Left ventricle myocardium inferior (tissue), 1 donor: ENCODE measurements around the gene ARAP1. TPM values are rescaled to one million over a fixed set of nuclear protein-coding genes. Genes with fewer than 3 reads are reported as not detected.

ENCODE experiments used
- DNase-seq: peaks from one replicate; pipeline ENCODE4 v3.0.0-alpha.2; 2020
- H3K27ac ChIP-seq: fragments of 200-600 bp; replicated peaks from 2 replicates; pipeline ENCODE4 v1.8.0; 2021
- H3K27me3 ChIP-seq: fragments of 200-600 bp; 2 replicates; pipeline ENCODE4 v1.8.0; 2021; ENCODE audit warnings: low read depth
- H3K36me3 ChIP-seq: fragments of 200-600 bp; 2 replicates; pipeline ENCODE4 v1.8.0; 2021
- H3K4me1 ChIP-seq: fragments of 200-600 bp; 2 replicates; pipeline ENCODE4 v1.8.0; 2021
- H3K4me3 ChIP-seq: fragments of 200-600 bp; 2 replicates; pipeline ENCODE4 v1.8.0; 2021; ENCODE audit warnings: mild to moderate bottlenecking, moderate library complexity
- H3K9me3 ChIP-seq: fragments of 200-600 bp; replicated peaks from 2 replicates; pipeline ENCODE4 v1.8.0; 2021
- intact Hi-C: fragments of 100-400 bp; cut with micrococcal nuclease; formaldehyde crosslinking; loops from one replicate; pipeline ENCODE4 v1.11.0; 2022
- total RNA-seq: library from RNA; stranded (reverse); fragmentation: NEBNext Ultra II Directional; extraction: Animal tissue kit (Norgen Biotek cat#: 25700); gene quantifications from one replicate; pipeline ENCODE4 v1.2.1, GENCODE V29; 2021
- TF ChIP-seq, protein P1 (sequence below): fragments of 200-600 bp; IDR thresholded peaks from 2 replicates; pipeline ENCODE4 v1.8.0; 2021; ENCODE audit warnings: antibody characterized with exemption, mild to moderate bottlenecking, borderline replicate concordance
- donor health status: DM: no; HTN: yes; CAD: no; lungs with severe emphysema.

The ARAP1 gene
- total RNA-seq, 1 donor from 2014 or later: 51.9 TPM

DNA sequence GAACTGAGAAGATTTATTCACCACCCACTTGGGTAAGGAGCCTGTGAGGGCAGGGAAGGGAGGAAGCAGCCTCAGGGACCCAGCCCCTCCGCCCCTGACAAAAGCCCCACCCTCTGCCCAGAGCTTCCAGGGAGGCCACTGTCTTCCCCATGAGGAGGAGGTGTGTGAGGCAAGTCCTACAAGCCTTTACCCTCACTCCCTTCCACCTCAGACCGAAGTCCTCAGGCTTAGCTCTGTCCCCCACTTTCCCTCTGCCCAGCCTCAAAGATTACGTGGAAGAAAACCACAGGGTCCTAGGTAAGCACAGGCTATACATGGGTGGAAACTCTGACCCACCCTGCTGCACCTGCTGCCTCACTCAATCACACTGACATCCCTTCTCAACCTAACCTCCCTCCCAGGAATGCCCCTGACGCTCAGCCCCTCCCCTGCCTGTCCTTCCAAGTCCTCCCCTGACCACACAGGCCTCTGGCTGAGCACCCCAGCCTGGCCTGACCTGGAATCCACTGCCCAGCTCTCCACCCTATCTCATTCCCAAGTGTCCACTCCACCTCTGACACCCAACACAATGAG, 3.6 kb upstream of the ARAP1 start:
- intact Hi-C loops: no loop called here
- Histone ChIP-seq H3K4me3 (no peak overlapping the region), H3K4me1 (peaks cover 43% of the 10 kb centered on the region), H3K27ac (no peak overlapping the region), H3K9me3 (no peaks in the 10 kb centered on the region), H3K36me3 (peaks cover 14% of the 10 kb centered on the region), H3K27me3 (no peaks in the 10 kb centered on the region)
- DNase-seq: no peak
- TF ChIP-seq, protein P1, sequence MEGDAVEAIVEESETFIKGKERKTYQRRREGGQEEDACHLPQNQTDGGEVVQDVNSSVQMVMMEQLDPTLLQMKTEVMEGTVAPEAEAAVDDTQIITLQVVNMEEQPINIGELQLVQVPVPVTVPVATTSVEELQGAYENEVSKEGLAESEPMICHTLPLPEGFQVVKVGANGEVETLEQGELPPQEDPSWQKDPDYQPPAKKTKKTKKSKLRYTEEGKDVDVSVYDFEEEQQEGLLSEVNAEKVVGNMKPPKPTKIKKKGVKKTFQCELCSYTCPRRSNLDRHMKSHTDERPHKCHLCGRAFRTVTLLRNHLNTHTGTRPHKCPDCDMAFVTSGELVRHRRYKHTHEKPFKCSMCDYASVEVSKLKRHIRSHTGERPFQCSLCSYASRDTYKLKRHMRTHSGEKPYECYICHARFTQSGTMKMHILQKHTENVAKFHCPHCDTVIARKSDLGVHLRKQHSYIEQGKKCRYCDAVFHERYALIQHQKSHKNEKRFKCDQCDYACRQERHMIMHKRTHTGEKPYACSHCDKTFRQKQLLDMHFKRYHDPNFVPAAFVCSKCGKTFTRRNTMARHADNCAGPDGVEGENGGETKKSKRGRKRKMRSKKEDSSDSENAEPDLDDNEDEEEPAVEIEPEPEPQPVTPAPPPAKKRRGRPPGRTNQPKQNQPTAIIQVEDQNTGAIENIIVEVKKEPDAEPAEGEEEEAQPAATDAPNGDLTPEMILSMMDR: no peak

- TF ChIP-seq, protein P1: no peak
- no peak overlapping the region for H3K4me3 ChIP-seq
- no peak for DNase-seq
- H3K9me3 ChIP-seq: no peaks in the 10 kb centered on the region
- no peak overlapping the region for H3K27ac ChIP-seq
- no peaks in the 10 kb centered on the region for H3K27me3 ChIP-seq
- peaks cover 14% of the 10 kb centered on the region for H3K36me3 ChIP-seq
- H3K4me1 ChIP-seq: peaks cover 36% of the 10 kb centered on the region
- intact Hi-C loops: no loop called here
These were observed 2.4 kb upstream of the ARAP1 start for GRCh38 chr11:72754544-72755155.

GRCh38 chr11:72754149-72754543, 1.9 kb upstream of the ARAP1 start:
- peaks cover 14% of the 10 kb centered on the region for H3K36me3 ChIP-seq
- intact Hi-C loops: no loop called here
- TF ChIP-seq, protein P1: no peak
- no peaks in the 10 kb centered on the region for H3K9me3 ChIP-seq
- H3K4me3 ChIP-seq: no peak overlapping the region
- DNase-seq: no peak
- H3K27me3 ChIP-seq: no peaks in the 10 kb centered on the region
- H3K27ac ChIP-seq: no peak overlapping the region
- peaks cover 36% of the 10 kb centered on the region for H3K4me1 ChIP-seq

DNA sequence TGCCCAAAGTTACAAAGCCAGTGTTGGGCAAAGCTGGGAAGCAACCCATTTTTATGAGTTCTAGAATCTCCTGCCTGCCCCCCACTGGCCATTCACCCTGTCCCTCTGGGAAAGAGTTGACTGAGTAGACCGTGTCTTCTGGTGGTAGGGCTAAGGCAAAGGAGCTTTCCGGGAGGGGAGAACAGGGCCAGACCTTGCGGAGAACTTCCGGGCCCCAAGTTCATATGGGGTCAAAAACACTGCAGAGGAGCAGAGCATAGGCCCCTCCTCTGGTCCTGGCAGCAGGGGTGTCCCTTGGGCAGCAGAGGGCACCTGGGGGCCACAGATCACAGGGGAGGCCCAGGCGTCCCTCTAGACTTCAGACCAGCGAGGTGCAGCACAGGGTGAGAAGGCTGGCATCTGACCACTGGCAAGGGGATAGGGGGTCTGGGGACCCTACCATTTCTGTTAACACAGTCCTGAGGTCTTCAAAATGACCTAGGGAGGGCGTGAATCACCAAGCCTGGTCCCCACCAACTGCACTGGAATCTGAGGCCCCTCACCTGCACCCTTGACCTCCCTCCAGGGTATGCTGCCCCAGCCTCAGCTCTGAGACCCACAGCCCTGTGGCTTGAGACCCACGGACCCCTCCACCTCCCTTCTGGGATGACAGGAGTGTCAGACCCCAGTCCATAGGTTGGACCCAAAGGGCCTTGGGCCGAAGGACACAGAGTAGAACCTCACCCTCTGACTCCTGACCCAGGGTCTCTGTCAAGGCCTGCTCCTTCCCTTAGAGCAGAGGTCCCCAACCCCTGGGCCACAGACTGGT, 1.3 kb upstream of the ARAP1 start:
- Histone ChIP-seq H3K4me1 (peaks cover 32% of the 10 kb centered on the region), H3K27me3 (no peaks in the 10 kb centered on the region), H3K36me3 (peaks cover 14% of the 10 kb centered on the region), H3K27ac (no peak overlapping the region), H3K9me3 (no peaks in the 10 kb centered on the region), H3K4me3 (no peak overlapping the region)
- no peak for DNase-seq
- intact Hi-C loops: no loop called here
- TF ChIP-seq, protein P1: no peak

DNA sequence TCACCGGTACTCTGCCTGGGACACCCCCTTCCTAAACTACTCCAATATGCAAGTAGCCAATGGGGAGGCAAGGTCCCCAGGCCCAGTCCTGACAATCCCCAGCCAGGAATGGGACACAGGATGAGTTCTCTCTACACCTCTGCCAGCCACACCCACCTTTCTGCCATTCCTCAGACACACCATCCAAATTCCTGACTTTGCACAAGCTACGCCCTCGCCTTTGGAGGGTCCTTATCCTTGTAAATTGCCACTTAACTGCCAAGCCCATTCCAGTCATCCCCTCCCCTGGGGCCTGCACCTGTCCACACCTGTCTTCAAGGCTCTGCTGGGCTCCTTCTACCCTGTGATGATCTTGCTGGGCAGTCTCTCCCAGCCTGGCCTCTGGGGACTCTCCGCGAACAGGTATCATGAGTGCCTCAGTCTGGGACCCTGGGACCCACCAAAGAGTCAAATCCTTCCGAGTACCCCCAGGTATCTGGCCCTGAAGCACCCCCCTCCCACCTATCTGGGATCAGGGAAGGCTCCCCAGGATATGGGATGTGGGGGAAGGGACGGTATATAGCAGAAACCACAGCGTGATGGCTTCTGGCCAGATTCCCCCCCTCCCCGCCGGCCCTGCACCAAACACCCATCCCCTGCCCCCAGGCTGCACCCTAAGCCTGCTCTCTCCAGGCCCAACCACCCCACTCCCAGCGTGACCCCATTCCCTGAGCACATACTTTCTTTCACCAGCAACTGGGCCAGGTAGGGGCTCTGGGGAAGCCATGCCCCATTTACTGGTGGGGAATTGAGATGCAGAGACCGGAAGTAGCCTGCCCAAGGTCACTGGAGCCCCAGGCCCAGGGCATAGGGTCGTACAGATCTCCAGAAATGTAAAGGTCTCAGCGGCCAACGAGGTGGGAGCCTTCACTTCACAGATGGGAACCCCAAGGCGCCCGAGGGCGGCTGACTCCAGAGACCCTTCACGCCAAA, 806 bp downstream of the ARAP1 start:
- intact Hi-C loops: no loop called here

More for the DNA sequence above, 806 bp downstream of the ARAP1 start:
- TF ChIP-seq, protein P1: no peak
- Histone ChIP-seq H3K4me3 (peak overlapping the region; percentile 75), H3K36me3 (no peaks in the 10 kb centered on the region), H3K27ac (peak overlapping the region; percentile 43), H3K9me3 (no peaks in the 10 kb centered on the region), H3K4me1 (peaks cover 30% of the 10 kb centered on the region), H3K27me3 (no peaks in the 10 kb centered on the region)
- DNase-seq: no peak
